Kidney epithelial cell (primary cell): ENCODE data around the gene BNIPL. TPM values are rescaled to one million over a fixed set of nuclear protein-coding genes. Genes with fewer than 3 reads are reported as not detected.

Source experiments
- DNase-seq: peaks from one replicate; pipeline ENCODE4 v3.0.0-alpha.2; 2010; ENCODE audit warnings: low read depth
- H3K27me3 ChIP-seq: 2 replicates; pipeline ENCODE4 v1.6.0; 2011; ENCODE audit warnings: low read length; ENCODE audit not compliant: control insufficient read depth, insufficient read depth
- H3K36me3 ChIP-seq: 2 replicates; pipeline ENCODE4 v1.5.1; 2011; ENCODE audit warnings: low read length; ENCODE audit not compliant: control insufficient read depth, insufficient read depth
- H3K4me3 ChIP-seq: 2 replicates; pipeline ENCODE4 v1.5.1; 2011; ENCODE audit warnings: low read depth, mild to moderate bottlenecking, control low read depth, low read length
- CTCF ChIP-seq: IDR thresholded peaks from 2 replicates; pipeline ENCODE4 v1.5.1; 2011; ENCODE audit warnings: mild to moderate bottlenecking, moderate library complexity, low read length, control low read depth, inconsistent platforms; ENCODE audit not compliant: insufficient read depth, poor library complexity, severe bottlenecking
- total RNA-seq: library from RNA; depleted of rRNA; stranded (reverse); fragments of >200 nt; gene quantifications from 2 replicates; pipeline ENCODE4 v1.2.3, GENCODE V29; 2015

The BNIPL gene
- total RNA-seq, 1 donor from 2014 or later = 0.17 TPM

- H3K36me3 ChIP-seq = no peaks in the 10 kb centered on the region
- no peaks in the 10 kb centered on the region for H3K27me3 ChIP-seq
- TF ChIP-seq CTCF = no peak
- DNase-seq = no peak
- H3K4me3 ChIP-seq = no peak overlapping the region
Measured at GRCh38 chr1:151067185-151067584, 30.8 kb downstream of the BNIPL start.

- no peak for TF ChIP-seq CTCF
- DNase-seq = no peak
- no peaks in the 10 kb centered on the region for H3K36me3 ChIP-seq
- H3K4me3 ChIP-seq = no peak overlapping the region
- H3K27me3 ChIP-seq = no peaks in the 10 kb centered on the region
Measured at GRCh38 chr1:151069103-151069486, 32.7 kb downstream of the BNIPL start.

GRCh38 chr1:151070474-151071276, 34.3 kb downstream of the BNIPL start, which contains the start of gene GABPB2:
TSS of gene GABPB2 (plus strand) at chr1:151070761. CDS start at chr1:151088190, 17,429 bp downstream.
- Histone ChIP-seq H3K27me3 (no peaks in the 10 kb centered on the region), H3K36me3 (no peaks in the 10 kb centered on the region), H3K4me3 (peak within 1 kb of the TSS; percentile 73)
- peak; percentile 54 for DNase-seq
- peak; percentile 99 for TF ChIP-seq CTCF

- Histone ChIP-seq H3K36me3 (no peaks in the 10 kb centered on the region), H3K4me3 (no peak overlapping the region), H3K27me3 (no peaks in the 10 kb centered on the region)
- no peak for DNase-seq
- TF ChIP-seq CTCF = no peak
Measured at GRCh38 chr1:151072224-151072623, 35.8 kb downstream of the BNIPL start.

- no peak overlapping the region for H3K4me3 ChIP-seq
- H3K36me3 ChIP-seq = no peaks in the 10 kb centered on the region
- TF ChIP-seq CTCF = no peak
- H3K27me3 ChIP-seq = no peaks in the 10 kb centered on the region
- no peak for DNase-seq
Measured at GRCh38 chr1:151085953-151086559, 49.7 kb downstream of the BNIPL start.

Other genes starting within 250 kb of the BNIPL start
- gene CTSK, start 228.3 kb upstream of the BNIPL start, total RNA-seq = 4.0 and 5.2 TPM in 2 replicates
- gene ARNT, start 160.0 kb upstream of the BNIPL start, total RNA-seq = 17.5 and 24.3 TPM in 2 replicates
- gene CTXND2, start 149.4 kb upstream of the BNIPL start, total RNA-seq = not detected in 2 replicates
- gene SETDB1, start 110.2 kb upstream of the BNIPL start, total RNA-seq = 24.2 and 25.5 TPM in 2 replicates
- gene CERS2, start 61.8 kb upstream of the BNIPL start, total RNA-seq = 138 and 143 TPM in 2 replicates
- gene ANXA9, start 54.3 kb upstream of the BNIPL start, total RNA-seq = 0.21 and 1.3 TPM in 2 replicates
- gene MINDY1, start 29.7 kb upstream of the BNIPL start, total RNA-seq = 7.7 and 8.4 TPM in 2 replicates
- gene PRUNE1, start 28.1 kb upstream of the BNIPL start, total RNA-seq = 12.1 and 15.8 TPM in 2 replicates
- 0.71 and 3.0 TPM in 2 replicates for gene C1orf56, start 11.2 kb downstream of the BNIPL start, total RNA-seq
- 114 and 124 TPM in 2 replicates for gene CDC42SE1, start 23.0 kb downstream of the BNIPL start, total RNA-seq
- 26.4 and 26.8 TPM in 2 replicates for gene MLLT11, start 23.8 kb downstream of the BNIPL start, total RNA-seq
- 3.7 and 4.7 TPM in 2 replicates for gene GABPB2, start 34.2 kb downstream of the BNIPL start, total RNA-seq
- 6.9 and 9.9 TPM in 2 replicates for gene SEMA6C, start 110.0 kb downstream of the BNIPL start, total RNA-seq
- not detected in 2 replicates for gene TNFAIP8L2, start 120.1 kb downstream of the BNIPL start, total RNA-seq
- 8.1 and 9.7 TPM in 2 replicates for gene LYSMD1, start 129.3 kb downstream of the BNIPL start, total RNA-seq
- 52.6 and 60.1 TPM in 2 replicates for gene SCNM1, start 129.6 kb downstream of the BNIPL start, total RNA-seq
- not detected in 2 replicates for gene TMOD4, start 139.4 kb downstream of the BNIPL start, total RNA-seq
- gene VPS72, start 153.6 kb downstream of the BNIPL start, total RNA-seq = 79.1 and 83.4 TPM in 2 replicates
- 59.7 and 63.6 TPM in 2 replicates for gene PIP5K1A, start 162.0 kb downstream of the BNIPL start, total RNA-seq
- gene PSMD4, start 218.1 kb downstream of the BNIPL start, total RNA-seq = 152 and 178 TPM in 2 replicates
- gene ZNF687, start 245.7 kb downstream of the BNIPL start, total RNA-seq = 27.9 and 35.3 TPM in 2 replicates